HG03045 (cell line): Measurements from ENCODE around the gene ADM.
"Not testable (repeated sequence)": the region's sequence is repeated elsewhere in the genome, so short reads cannot be mapped to it uniquely, and the experiment has no call there.

Experiments
- ATAC-seq: cut with Tn5 transposase; IDR thresholded peaks from one replicate; pipeline ENCODE4 v1.9.1; 2021; ENCODE audit warnings: mild to moderate bottlenecking, moderate library complexity; ENCODE audit not compliant: unreplicated experiment

ADM gene

GRCh38 chr11:10304495-10305261 lies at the start of gene ADM:
Gene ADM (plus strand): TSS chr11:10305073. CDS start chr11:10305701, 628 bp downstream.
- ATAC-seq, result no peak

DNA sequence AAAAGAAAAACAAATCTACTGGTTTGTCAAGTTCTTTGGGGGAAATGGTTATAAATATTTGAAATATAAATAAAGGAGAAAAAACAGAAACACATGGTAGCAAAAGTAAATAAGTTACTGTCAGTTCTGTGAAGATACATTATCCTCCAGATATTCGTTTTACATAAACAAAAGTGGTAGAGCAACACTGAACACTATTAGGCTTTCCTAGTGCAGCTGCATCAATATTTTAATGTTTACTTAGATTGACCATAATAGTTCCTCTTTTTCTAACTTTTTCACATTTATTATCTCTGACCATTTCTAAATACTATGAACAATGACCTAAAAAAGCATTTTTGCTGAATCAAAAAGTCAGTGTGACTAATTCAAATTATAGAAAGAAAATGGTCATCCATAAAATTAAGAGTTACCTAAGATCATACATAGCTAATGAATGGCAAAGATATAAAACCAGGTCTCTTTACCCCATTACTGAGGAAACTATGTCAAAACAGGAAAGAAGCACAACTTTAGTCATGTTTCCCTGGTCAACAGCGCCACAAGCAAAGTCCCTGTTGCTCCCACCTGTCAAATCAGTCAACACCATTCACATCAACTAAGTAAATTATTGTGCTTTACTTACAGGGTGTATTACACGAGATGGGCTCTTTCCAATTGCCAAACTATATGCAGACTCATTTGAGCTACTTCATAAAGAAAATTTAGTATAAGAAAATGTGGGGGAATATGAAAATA lies 49.3 kb upstream of the ADM start:
- ATAC-seq, result no peak

- ATAC-seq, result no peak
Observed at GRCh38 chr11:10257478-10257877, 47.4 kb upstream of the ADM start.

DNA sequence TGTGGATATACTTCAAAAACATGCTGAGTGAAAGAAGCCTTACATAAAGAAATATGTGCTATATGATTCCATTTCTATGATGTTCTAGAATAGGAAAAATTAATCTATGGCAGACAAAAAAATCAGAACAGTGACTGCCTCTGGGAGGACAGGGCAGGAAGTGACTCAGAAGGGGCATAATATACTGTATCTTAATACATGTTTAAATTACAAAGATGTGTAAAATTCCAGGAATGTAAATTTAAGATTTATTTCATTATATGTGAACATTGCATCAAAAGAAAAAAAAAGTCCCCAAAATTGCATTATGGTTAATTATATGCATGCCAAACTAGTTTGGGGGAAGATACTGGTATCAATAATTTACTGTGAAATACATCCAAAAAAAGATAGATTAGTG lies 43.1 kb upstream of the ADM start:
- no peak for ATAC-seq

- no peak for ATAC-seq
Observed at GRCh38 chr11:10263929-10264328, 40.9 kb upstream of the ADM start.

GRCh38 chr11:10264716-10265115 lies 40.2 kb upstream of the ADM start:
- ATAC-seq, result not testable (repeated sequence)

DNA sequence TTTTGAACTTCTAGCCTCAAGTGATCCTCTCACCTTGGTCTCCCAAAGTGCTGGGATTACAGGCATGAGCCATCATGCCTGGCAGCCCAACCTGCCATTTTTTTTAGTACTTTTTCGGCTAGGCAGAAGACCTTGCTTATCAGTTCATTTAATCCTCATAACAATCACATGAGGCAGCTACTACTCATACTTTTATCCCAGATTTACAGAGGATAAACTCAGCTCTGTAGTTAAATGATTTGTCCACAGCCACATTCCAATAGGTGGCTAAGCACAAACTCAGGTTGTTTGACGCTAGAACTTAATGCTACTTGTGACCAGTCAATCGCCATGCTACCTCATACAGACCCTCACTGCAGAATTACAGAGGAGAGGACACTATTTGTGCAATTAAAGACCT lies 38.9 kb upstream of the ADM start:
- no peak for ATAC-seq

DNA sequence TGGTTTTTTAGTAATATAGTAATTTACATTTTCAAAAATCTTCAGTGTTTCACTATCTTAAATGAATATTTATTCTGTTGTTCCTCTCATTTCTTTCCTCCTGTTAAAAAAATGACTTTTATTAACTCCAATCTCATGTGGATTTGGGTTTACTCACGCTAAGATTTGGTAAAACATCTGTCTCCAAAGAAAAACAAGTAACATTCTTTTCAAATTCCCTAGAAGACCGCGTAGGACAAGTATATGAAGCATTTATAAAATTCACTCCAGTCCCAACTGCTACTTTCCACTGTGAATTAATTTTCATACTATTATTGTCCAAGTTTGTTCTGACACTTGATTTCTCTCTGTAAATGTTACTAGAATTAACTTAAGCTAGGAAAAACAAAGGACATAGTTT lies 37.1 kb upstream of the ADM start:
- ATAC-seq, result no peak

GRCh38 chr11:10268746-10269488 lies 36.0 kb upstream of the ADM start:
- no peak for ATAC-seq

GRCh38 chr11:10272132-10272531 lies 32.7 kb upstream of the ADM start:
- ATAC-seq, result no peak

DNA sequence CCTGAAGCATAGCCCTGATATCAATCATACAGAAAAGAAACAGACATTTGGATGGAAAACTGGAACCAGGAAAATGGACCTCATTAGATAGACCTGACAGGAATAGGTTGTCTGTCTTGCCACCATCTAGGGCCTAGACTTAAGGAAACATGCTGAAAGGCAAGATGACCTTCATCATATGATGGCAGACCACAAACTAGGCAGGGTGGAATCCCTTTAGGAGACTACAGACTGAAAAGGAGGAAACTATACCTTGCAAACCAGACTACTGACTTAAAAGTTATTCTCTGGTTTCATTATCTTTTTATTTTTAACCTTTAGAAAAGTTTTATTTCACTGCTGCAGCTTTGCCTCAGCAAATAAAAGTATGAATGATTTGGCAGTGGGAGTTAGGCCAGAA lies 31.1 kb upstream of the ADM start:
- no peak for ATAC-seq

GRCh38 chr11:10274726-10275125 lies 30.1 kb upstream of the ADM start:
- ATAC-seq, result no peak

DNA sequence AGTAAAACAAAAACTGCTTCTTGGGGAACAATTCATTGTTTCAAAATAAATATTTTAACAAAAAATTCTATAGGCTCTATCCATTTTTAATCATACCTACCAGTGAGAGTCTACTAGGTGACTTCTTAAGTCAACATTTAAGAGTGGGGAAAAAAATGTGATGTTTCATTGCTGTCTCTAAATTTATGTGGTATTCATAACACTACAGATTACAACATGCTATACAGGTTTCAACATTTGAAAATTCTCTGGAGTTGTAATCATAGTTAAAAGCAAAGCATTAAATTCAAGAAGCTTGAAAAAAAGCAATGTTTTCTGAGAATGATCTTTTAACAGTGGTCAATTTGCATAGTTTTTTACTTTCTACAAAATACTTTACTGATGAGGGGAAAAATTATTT lies 29.2 kb upstream of the ADM start:
- no peak for ATAC-seq

DNA sequence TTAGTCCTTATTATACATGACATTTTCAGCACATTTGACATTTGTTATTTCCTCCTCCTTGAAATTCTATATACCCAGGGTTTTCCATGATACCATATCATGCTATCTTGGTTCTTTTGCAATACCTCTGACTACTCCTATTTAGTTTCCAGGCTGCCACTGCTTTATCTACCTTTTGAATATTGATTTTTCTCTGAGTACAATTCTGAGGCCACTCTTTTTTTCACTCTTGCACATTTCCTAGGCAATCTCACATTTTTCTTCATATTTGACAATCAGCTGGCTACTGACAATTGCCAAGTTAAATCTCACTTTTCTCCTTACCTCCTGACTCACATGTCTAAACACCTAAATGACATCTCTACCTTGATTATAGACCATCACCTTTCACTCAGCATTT lies 22.8 kb upstream of the ADM start:
- no peak for ATAC-seq

DNA sequence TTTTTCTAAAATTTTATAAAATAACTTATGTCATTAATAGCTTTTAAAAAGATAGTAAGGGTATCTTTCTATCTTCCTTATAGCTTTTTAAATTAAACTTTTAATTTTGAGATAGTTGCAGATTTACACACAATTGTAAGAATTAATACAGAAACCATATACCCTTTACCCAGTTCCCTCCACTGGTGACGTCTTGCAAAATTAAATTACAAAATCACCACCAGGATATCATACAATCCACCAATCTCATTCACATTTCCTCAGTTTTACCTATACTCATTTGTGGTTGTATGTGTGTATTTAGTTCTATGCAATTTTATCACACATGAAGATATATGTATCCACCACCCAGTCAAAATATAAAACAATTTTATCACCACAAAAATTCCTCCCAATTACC lies 20.9 kb upstream of the ADM start:
- ATAC-seq, result no peak

DNA sequence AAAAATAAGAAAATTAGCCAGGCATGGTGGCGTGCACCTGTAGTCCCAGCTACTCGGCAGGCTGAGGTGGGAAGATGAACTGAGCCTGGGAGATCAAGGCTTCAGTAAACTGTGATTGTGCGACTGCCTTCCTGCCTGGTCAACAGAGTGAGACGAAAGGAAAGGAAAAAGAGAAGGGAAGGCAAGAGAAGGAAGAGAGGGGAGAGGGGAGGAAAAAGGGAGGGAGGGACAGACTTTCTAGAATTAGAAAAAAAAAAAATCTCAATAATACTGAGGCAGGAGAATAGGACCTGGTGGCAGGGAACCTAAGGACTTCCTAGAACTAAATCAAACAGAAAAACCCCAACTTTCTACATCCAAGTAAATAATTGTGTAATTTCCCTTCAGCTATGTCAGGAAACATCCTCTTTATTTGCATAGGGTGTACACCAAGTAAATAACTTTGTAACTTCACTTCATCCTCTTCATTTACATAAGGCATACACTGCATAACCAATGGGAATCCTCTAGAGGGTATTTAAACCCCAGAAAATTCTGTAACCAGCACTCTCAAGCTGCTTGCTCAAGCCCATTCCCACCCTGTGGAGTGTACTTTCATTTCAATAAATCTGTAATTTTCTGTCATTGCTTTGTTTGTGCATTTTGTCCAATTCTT lies 19.6 kb upstream of the ADM start:
- no peak for ATAC-seq

DNA sequence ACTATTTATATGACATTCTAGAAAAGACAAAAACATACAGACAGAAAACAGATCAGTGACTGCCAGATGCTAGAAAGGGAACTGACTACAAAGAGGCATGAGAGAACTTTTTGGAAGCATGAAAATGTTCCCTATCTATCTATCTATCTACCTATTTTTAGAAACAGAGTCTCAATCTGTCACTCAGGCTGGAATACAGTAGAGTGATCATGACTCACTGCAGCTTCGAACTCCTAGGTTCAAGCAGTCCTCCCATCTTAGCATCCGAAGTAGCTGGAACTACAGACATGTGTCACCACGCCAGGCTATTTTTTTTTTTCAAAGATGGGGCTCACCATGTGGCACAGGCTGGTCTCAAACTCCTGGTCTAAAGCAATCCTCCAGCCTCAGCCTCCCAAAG lies 17.7 kb upstream of the ADM start:
- ATAC-seq, result no peak

- ATAC-seq, result no peak
Observed at GRCh38 chr11:10287766-10288715, 16.8 kb upstream of the ADM start.

- ATAC-seq, result no peak
Observed at GRCh38 chr11:10288881-10289764, 15.8 kb upstream of the ADM start.
